Heart right ventricle (tissue), 16 donors: ENCODE measurements around the gene ZNRD2. TPM values are rescaled to one million over a fixed set of nuclear protein-coding genes. Genes with fewer than 3 reads are reported as not detected.

Experiments used
- ATAC-seq, 8 donors: fragments of 200-7000 bp; cut with Tn5 transposase; one replicate each; pipeline ENCODE4 v1.9.1; 2020; ENCODE audit warnings: mild to moderate bottlenecking in 8 of 8, moderate library complexity in 8 of 8, moderate number of reproducible peaks in 1 of 8
- DNase-seq, 2 donors: peaks; one replicate each; pipeline ENCODE4 v3.0.0-alpha.2; 2020
- H3K27ac ChIP-seq, 10 donors: fragments of 200-600 bp; sonication (generic) in 2 of 10; one replicate each; pipeline versions ENCODE4 v1.5.0 to v1.8.0; 2020 to 2022; ENCODE audit warnings: mild to moderate bottlenecking in 3 of 10
- H3K27me3 ChIP-seq, 7 donors: fragments of 200-600 bp; one replicate each; pipeline ENCODE4 v1.8.0; 2021 to 2022; ENCODE audit warnings: mild to moderate bottlenecking in 2 of 7
- H3K36me3 ChIP-seq, 9 donors: fragments of 200-600 bp; sonication (generic) in 1 of 9; one replicate each; pipeline versions ENCODE4 v1.5.0 to v1.8.0; 2020 to 2022; ENCODE audit warnings: mild to moderate bottlenecking in 2 of 9
- H3K4me1 ChIP-seq, 9 donors: fragments of 200-600 bp; sonication (generic) in 1 of 9; one replicate each; pipeline versions ENCODE4 v1.5.0 to v1.8.0; 2020 to 2022; ENCODE audit warnings: mild to moderate bottlenecking in 4 of 9
- H3K4me3 ChIP-seq, 10 donors: fragments of 200-600 bp; sonication (generic) in 2 of 10; one replicate each; pipeline versions ENCODE4 v1.5.0 to v1.8.0; 2020 to 2022; ENCODE audit warnings: mild to moderate bottlenecking in 7 of 10, moderate library complexity in 2 of 10
- H3K9me3 ChIP-seq, 11 donors: fragments of 200-600 bp in 10 of 11; sonication (generic) in 2 of 11; one replicate each; pipeline versions ENCODE4 v1.5.0 to v1.8.0; 2013 to 2022; ENCODE audit warnings: mild to moderate bottlenecking in 2 of 11, control low read depth in 1 of 11, moderate library complexity in 1 of 11
- CTCF ChIP-seq, 9 donors: fragments of 200-600 bp; sonication (generic) in 2 of 9; IDR thresholded peaks; one replicate each; pipeline versions ENCODE4 v1.5.0 to v1.8.0; 2021 to 2022; ENCODE audit warnings: antibody characterized with exemption in 9 of 9, mild to moderate bottlenecking in 5 of 9, moderate library complexity in 1 of 9
- WGBS, 2 donors: extraction: QIAGEN DNeasy Blood & Tissue Kit; methylation state at CpG; one replicate each; pipeline ENCODE4 v1.1.7; 2013; ENCODE audit warnings: inconsistent platforms in 1 of 2; 5-methylcytosine and 5-hydroxymethylcytosine counted together
- intact Hi-C, 10 donors: fragments of 100-400 bp; cut with DNase I; formaldehyde crosslinking; loops; one replicate each; pipeline versions ENCODE4 v1.11.1 to v1.14.2; 2022
- polyA plus RNA-seq, 2 donors: library from polyadenylated mRNA; stranded (reverse); fragments of 200-250 nt; gene quantifications; one replicate each; pipeline ENCODE4 v1.2.3, GENCODE V29; 2013
- total RNA-seq, 10 donors: library from RNA; stranded (reverse); fragmentation: NEBNext Ultra II Directional in 3 of 10; extraction: Animal tissue kit (Norgen Biotek cat#: 25700) in 3 of 10; gene quantifications; one replicate each; pipeline versions ENCODE4 v1.2.1 to v1.2.4, GENCODE V29; 2021 to 2023
- donor health status: Arrhythmogenic right ventricular cardiomyopathy.
- donor health status: ischemic (EF 13 %, LVEDD 7.1; RV severe dilation, severe dysfunction).
- donor health status: healthy with polysubstance abuse.
- donor health status: DM: no; HTN: yes; CAD: no.
- donor health status: DM: no; HTN: no; CAD: no.
- donor health status: ischemic (EF 25% LVEDD 6.9; RV normal size, moderate dysfunction).
- donor health status: ischemic (EF 25% LVEDD 5.7; RV mildly dilated, moderate dysfunction).
- donor health status: healthy.
- donor health status: DM: yes; HTN: yes; CAD: no.
- donor health status: Ischemic cardiomyopathy.
- donor health status: ischemic (EF 35%, LVEDD 5.7; RV mildly dilated, moderate dysfunction).
- donor health status: nonischemic (EF 11% LVEDD 7.7; RV severe dilation, severe dysfunction).
- donor health status: DM: yes; HTN: yes; CAD: no.
- donor health status: PGD.
- donor health status: ischemic (EF 29% LVEDD 5.4; RV normal size, mild dysfunction).
- donor health status: nonischemic (EF 23%, LVEDD 6.1; RV moderate dilation, normal function).

The ZNRD2 gene
- total and polyA plus RNA-seq, 12 donors: 23.7 to 92.0 (median 27.7) TPM

GRCh38 chr11:65565624-65566453 is 4.4 kb upstream of the ZNRD2 start:
- WGBS, 2 donors: 88% methylated on average over 7 of the region's 7 CpGs
- no peak for TF ChIP-seq CTCF (IDR thresholded peaks at IDR 0.05)
- Histone ChIP-seq H3K4me3 (no peak overlapping the region), H3K9me3 (no peaks in the 10 kb centered on the region), H3K4me1 (peaks cover under 1 to 56% (median 27%) of the 10 kb centered on the region in 9 donors), H3K27ac (peak overlapping the region in 1 of 10 donors; percentile 77), H3K27me3 (no peaks in the 10 kb centered on the region), H3K36me3 (peaks cover 0 to 16% (median 0%) of the 10 kb centered on the region in 9 donors)
- DNase-seq (no peak), ATAC-seq (no peak)
- intact Hi-C loops: no loop called here

GRCh38 chr11:65569164-65569972 is 909 bp upstream of the ZNRD2 start:
- ATAC-seq (peak in 7 of 8 donors; percentile 7 to 28 (median 20)), DNase-seq (no peak)
- H3K4me1 ChIP-seq: peaks cover 21 to 75% (median 50%) of the 10 kb centered on the region in 9 donors
- peak overlapping the region; percentile 54 to 98 (median 86) for H3K4me3 ChIP-seq
- no peaks in the 10 kb centered on the region for H3K9me3 ChIP-seq
- H3K36me3 ChIP-seq: peaks cover 0 to 16% (median 0%) of the 10 kb centered on the region in 9 donors
- peak overlapping the region; percentile 73 to 98 (median 94) for H3K27ac ChIP-seq
- no peaks in the 10 kb centered on the region for H3K27me3 ChIP-seq
- WGBS, 2 donors: 9% methylated on average over 28 of the region's 28 CpGs
- intact Hi-C loops: loop anchor here in 2 of 10 donors (1.0 to 2.0 kb wide), 2 partner anchors 28 to 29 kb away; no protein-coding TSS in a partner anchor
- TF ChIP-seq CTCF (IDR thresholded peaks at IDR 0.05): no peak

- DNase-seq: no peak
- H3K27me3 ChIP-seq: no peaks in the 10 kb centered on the region
- no peaks in the 10 kb centered on the region for H3K9me3 ChIP-seq
- no peak for TF ChIP-seq CTCF (IDR thresholded peaks at IDR 0.05)
- intact Hi-C loops: loop anchor here in 5 of 10 donors (2.0 to 5.0 kb wide), 5 partner anchors 31 to 346 kb away; partner anchors contain the start of genes MAP3K11 (in 2 of the 5), C11orf68 (in 1 of the 5) and DRAP1 (in 1 of the 5)
- WGBS, 2 donors: 65 to 76% methylated on average over 9 of the region's 9 CpGs
- peak overlapping the region in 8 of 10 donors; percentile 76 to 98 (median 86) for H3K4me3 ChIP-seq
- H3K4me1 ChIP-seq: peaks cover 24 to 72% (median 65%) of the 10 kb centered on the region in 9 donors
- H3K27ac ChIP-seq: peak overlapping the region in 7 of 10 donors; percentile 92 to 100 (median 96)
- no peak for ATAC-seq
- peaks cover 0 to 16% (median 0%) of the 10 kb centered on the region in 9 donors for H3K36me3 ChIP-seq
Observed at GRCh38 chr11:65571420-65571819, 1.1 kb downstream of the ZNRD2 start.

- DNase-seq (no peak), ATAC-seq (no peak)
- peak overlapping the region in 9 of 10 donors; percentile 56 to 98 (median 88) for H3K4me3 ChIP-seq
- H3K36me3 ChIP-seq: peaks cover 0 to 13% (median 0%) of the 10 kb centered on the region in 9 donors
- peak overlapping the region; percentile 89 to 100 (median 96) for H3K27ac ChIP-seq
- peaks cover 24 to 76% (median 70%) of the 10 kb centered on the region in 9 donors for H3K4me1 ChIP-seq
- intact Hi-C loops: loop anchor here in 7 of 10 donors (2.0 to 5.0 kb wide), 5 partner anchors 31 to 345 kb away; partner anchors contain the start of genes MAP3K11 (in 2 of the 7), C11orf68 (in 1 of the 7) and DRAP1 (in 1 of the 7)
- no peaks in the 10 kb centered on the region for H3K9me3 ChIP-seq
- H3K27me3 ChIP-seq: no peaks in the 10 kb centered on the region
- peak in 4 of 9 donors; percentile 20 to 39 (median 33) for TF ChIP-seq CTCF (IDR thresholded peaks at IDR 0.05)
- 9 to 10% methylated on average over 11 of the region's 11 CpGs for WGBS, 2 donors
Observed at GRCh38 chr11:65571940-65572339, 1.7 kb downstream of the ZNRD2 start.
